ENCODE data around the gene TET2. TPM values are rescaled to one million over a fixed set of nuclear protein-coding genes. Genes with fewer than 3 reads are reported as not detected.

The TET2 gene
- total RNA-seq, 4 donors from 2014 or later, result 30.3 to 57.6 (median 38.8) TPM

DNA sequence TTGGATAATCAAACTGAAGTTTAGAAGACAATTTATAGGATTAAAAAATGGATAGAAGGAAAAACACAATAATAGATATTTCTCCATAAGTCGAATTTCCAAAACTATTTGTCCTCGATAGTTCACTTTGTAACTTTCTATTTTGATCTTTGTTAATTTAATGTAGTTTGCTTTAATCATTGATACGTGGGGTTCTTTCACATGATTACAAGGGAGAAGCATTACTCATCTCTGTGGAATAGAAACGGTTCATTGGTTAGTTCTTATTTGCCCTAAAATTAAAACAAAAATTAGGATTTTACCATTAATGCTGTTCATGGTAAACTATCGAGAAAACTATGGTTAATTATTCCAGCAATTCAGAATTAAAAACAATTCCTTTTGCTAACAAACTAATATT is 2.1 kb downstream of the TET2 start:
- Histone ChIP-seq H3K27ac (no peak overlapping the region), H3K36me3 (no peaks in the 10 kb centered on the region), H3K4me1 (peaks cover 0 to 33% (median 0%) of the 10 kb centered on the region in 4 donors), H3K4me3 (peak overlapping the region in 2 of 4 donors; percentile 85 to 86), H3K27me3 (no peaks in the 10 kb centered on the region), H3K9me3 (no peaks in the 10 kb centered on the region)
- TF ChIP-seq, protein P1, sequence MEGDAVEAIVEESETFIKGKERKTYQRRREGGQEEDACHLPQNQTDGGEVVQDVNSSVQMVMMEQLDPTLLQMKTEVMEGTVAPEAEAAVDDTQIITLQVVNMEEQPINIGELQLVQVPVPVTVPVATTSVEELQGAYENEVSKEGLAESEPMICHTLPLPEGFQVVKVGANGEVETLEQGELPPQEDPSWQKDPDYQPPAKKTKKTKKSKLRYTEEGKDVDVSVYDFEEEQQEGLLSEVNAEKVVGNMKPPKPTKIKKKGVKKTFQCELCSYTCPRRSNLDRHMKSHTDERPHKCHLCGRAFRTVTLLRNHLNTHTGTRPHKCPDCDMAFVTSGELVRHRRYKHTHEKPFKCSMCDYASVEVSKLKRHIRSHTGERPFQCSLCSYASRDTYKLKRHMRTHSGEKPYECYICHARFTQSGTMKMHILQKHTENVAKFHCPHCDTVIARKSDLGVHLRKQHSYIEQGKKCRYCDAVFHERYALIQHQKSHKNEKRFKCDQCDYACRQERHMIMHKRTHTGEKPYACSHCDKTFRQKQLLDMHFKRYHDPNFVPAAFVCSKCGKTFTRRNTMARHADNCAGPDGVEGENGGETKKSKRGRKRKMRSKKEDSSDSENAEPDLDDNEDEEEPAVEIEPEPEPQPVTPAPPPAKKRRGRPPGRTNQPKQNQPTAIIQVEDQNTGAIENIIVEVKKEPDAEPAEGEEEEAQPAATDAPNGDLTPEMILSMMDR (IDR thresholded peaks at IDR 0.05), result no peak
- no peak for TF ChIP-seq POLR2A (IDR thresholded peaks at IDR 0.05)
- DNase-seq, result no peak

DNA sequence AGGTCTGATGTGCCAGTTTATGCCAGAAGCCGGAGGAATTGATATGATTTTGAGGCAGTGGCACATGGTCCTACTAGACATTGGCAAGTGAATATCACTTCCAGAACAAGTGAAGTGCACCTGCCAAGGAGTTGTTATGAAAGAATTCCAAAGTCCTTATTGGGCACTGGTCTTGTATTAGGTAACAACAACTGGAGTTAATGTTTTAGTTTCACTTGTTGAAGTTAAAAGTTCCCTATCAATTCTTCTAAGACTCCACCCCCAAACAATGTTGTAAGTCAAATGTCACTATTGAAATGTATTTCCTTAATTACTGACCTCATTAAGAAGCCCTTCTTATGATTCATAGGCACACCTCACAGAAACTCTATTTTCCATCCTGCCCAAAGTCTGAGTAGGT is 3.1 kb downstream of the TET2 start:
- H3K4me3 ChIP-seq, result no peak overlapping the region
- no peaks in the 10 kb centered on the region for H3K36me3 ChIP-seq
- TF ChIP-seq, protein P1 (IDR thresholded peaks at IDR 0.05), result no peak
- TF ChIP-seq POLR2A (IDR thresholded peaks at IDR 0.05), result peak in 1 of 2 donors; percentile 42
- H3K4me1 ChIP-seq, result peaks cover 0 to 36% (median 0%) of the 10 kb centered on the region in 4 donors
- no peaks in the 10 kb centered on the region for H3K9me3 ChIP-seq
- no peaks in the 10 kb centered on the region for H3K27me3 ChIP-seq
- peak overlapping the region in 2 of 4 donors; percentile 11 to 51 for H3K27ac ChIP-seq
- no peak for DNase-seq

DNA sequence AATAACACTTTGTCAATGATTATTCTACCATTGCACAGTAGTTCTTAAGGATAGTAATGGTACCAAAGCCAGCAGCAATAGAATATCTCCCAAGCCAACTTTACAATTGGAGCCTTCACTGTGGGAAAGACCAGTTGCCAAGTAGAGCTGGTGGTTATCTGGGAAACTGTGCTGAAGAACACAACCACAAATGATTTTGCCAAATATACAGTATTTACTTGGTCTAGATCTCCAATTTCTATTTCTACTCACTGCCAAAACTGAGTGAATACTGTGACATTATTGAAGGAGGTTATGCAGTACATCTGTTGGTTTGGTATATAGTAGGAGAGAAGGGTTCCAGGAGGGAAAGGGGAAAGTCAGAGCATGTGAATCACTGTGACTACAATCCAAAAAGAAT is 3.8 kb downstream of the TET2 start:
- TF ChIP-seq, protein P1 (IDR thresholded peaks at IDR 0.05), result no peak
- no peak for TF ChIP-seq POLR2A (IDR thresholded peaks at IDR 0.05)
- Histone ChIP-seq H3K4me1 (peaks cover 0 to 43% (median 3%) of the 10 kb centered on the region in 4 donors), H3K27ac (no peak overlapping the region), H3K4me3 (no peak overlapping the region), H3K9me3 (no peaks in the 10 kb centered on the region), H3K27me3 (no peaks in the 10 kb centered on the region), H3K36me3 (no peaks in the 10 kb centered on the region)
- no peak for DNase-seq

DNA sequence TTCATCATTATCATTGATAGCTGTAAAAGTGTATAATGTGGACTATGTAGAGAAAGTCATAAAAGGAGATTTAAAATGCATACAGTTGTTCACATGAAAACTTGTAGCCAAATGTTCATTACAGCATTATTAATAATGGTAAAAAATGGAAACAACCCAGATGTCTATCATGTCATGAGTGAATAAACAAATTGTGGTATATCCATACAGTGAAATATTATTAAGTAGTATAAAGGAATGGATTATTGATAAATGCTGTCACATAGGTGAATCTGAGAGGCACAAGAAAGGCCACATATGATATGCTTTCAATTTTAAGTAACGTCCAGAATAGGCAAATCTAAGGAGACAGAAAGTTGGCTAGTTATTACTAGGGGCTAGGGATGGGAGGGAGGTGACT is 7.1 kb downstream of the TET2 start:
- Histone ChIP-seq H3K36me3 (no peaks in the 10 kb centered on the region), H3K4me1 (peaks cover 0 to 44% (median 3%) of the 10 kb centered on the region in 4 donors), H3K9me3 (no peaks in the 10 kb centered on the region), H3K27me3 (no peaks in the 10 kb centered on the region), H3K27ac (no peak overlapping the region), H3K4me3 (no peak overlapping the region)
- DNase-seq, result no peak
- TF ChIP-seq POLR2A (IDR thresholded peaks at IDR 0.05), result no peak
- TF ChIP-seq, protein P1 (IDR thresholded peaks at IDR 0.05), result no peak

DNA sequence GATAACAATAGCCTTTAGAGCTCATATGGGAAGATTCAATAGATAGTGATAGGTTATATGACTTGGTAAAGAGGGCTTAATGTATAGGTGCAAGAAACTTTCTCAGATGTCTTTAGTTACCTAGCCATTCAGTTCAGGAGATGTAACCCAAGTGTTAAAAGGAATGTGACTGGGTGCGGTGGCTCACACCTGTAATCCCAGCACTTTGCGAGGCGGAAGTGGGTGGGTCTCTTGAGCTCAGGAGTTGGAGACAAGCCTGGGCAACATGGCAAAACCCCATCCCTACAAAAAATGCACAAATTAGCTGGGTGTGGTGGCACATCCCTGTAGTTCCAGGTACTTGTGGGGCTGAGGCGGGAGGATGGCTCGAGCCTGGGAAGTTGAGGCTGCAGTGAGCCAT is 7.9 kb downstream of the TET2 start:
- no peak for DNase-seq
- H3K27ac ChIP-seq, result no peak overlapping the region
- no peaks in the 10 kb centered on the region for H3K9me3 ChIP-seq
- H3K4me3 ChIP-seq, result no peak overlapping the region
- no peaks in the 10 kb centered on the region for H3K27me3 ChIP-seq
- TF ChIP-seq POLR2A (IDR thresholded peaks at IDR 0.05), result no peak
- TF ChIP-seq, protein P1 (IDR thresholded peaks at IDR 0.05), result no peak
- peaks cover 0 to 36% (median 3%) of the 10 kb centered on the region in 4 donors for H3K4me1 ChIP-seq
- no peaks in the 10 kb centered on the region for H3K36me3 ChIP-seq

DNA sequence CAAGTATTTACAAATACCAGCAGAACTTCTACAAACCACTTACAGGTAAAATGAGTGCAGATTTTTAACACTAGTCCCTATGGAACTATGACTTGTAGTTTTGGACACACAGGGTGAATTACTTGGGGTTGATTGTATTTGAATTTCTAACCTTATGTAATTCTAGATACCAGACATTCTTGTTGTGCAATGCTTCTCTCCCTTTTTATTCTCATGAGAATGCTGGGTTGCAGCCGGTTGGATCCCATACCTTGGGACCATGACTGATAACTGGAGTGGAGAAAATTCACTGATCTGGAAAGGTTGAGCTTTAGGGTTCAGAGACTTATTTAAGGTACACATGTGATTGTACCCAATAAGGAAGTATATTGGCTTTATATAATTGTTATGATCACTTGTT is 8.8 kb downstream of the TET2 start:
- Histone ChIP-seq H3K4me3 (no peak overlapping the region), H3K36me3 (no peaks in the 10 kb centered on the region), H3K9me3 (no peaks in the 10 kb centered on the region), H3K27me3 (no peaks in the 10 kb centered on the region), H3K4me1 (peaks cover 0 to 28% (median 3%) of the 10 kb centered on the region in 4 donors), H3K27ac (no peak overlapping the region)
- no peak for DNase-seq
- TF ChIP-seq, protein P1 (IDR thresholded peaks at IDR 0.05), result no peak
- no peak for TF ChIP-seq POLR2A (IDR thresholded peaks at IDR 0.05)
